Mesothelial cell of epicardium (in vitro differentiated cells): Measurements from ENCODE around the gene SCTR. TPM values are rescaled to one million over a fixed set of nuclear protein-coding genes. Genes with fewer than 3 reads are reported as not detected.

ENCODE experiments used
- DNase-seq, 2 experiments: peaks; one replicate each; pipeline ENCODE4 v3.0.0; 2021; ENCODE audit warnings: low spot score in 2 of 2; ENCODE audit not compliant: unreplicated experiment in 2 of 2
- H3K27ac Mint-ChIP-seq: 2 replicates; pipeline ENCODE4 v1.8.0; 2021; ENCODE audit warnings: mixed read lengths
- H3K27me3 Mint-ChIP-seq: 2 replicates; pipeline ENCODE4 v1.8.0; 2021; ENCODE audit warnings: low read depth, mixed read lengths
- H3K36me3 Mint-ChIP-seq: 2 replicates; pipeline ENCODE4 v1.8.0; 2021; ENCODE audit warnings: mixed read lengths
- H3K4me1 Mint-ChIP-seq: 2 replicates; pipeline ENCODE4 v1.8.0; 2021; ENCODE audit warnings: mixed read lengths
- H3K4me3 Mint-ChIP-seq: 2 replicates; pipeline ENCODE4 v1.8.0; 2021; ENCODE audit warnings: mild to moderate bottlenecking, moderate library complexity, mixed read lengths
- H3K9me3 Mint-ChIP-seq: 2 replicates; pipeline ENCODE4 v1.8.0; 2021; ENCODE audit warnings: mixed read lengths
- total RNA-seq: library from RNA; stranded (reverse); gene quantifications from 3 replicates; pipeline ENCODE4 v1.2.1, GENCODE V29; 2021
- TF ChIP-seq, protein P1 (sequence below): fragments of 200-600 bp; sonication (generic); IDR thresholded peaks from one replicate; pipeline ENCODE4 v1.5.0; 2021; ENCODE audit warnings: antibody characterized with exemption; ENCODE audit not compliant: unreplicated experiment

The SCTR gene
- total RNA-seq, 1 donor from 2014 or later, result 1.3 TPM

DNA sequence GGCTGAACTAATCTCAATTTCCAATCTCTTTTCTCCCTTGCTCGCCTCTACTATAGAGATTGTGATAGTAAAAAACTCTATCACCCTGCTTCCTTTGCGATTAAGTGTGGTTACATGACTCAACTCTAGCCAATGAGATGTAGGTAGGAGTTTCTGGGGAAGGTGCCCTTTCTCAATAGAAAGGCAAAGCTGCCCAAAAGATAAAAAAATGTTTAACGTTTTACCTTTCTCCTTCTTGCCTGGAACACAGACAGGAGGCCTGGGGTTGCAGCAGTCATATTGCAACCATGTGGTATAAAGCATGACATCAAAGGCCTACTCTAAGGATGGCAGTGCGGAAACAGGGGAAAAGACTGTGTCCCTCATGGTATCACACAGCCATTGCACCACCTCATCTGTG lies 61.1 kb downstream of the SCTR start:
- Mint-ChIP-seq H3K9me3 (no peaks in the 10 kb centered on the region), H3K36me3 (no peaks in the 10 kb centered on the region), H3K27me3 (no peaks in the 10 kb centered on the region), H3K4me1 (peaks cover 2% of the 10 kb centered on the region), H3K27ac (no peak overlapping the region), H3K4me3 (no peak overlapping the region)
- TF ChIP-seq, protein P1, sequence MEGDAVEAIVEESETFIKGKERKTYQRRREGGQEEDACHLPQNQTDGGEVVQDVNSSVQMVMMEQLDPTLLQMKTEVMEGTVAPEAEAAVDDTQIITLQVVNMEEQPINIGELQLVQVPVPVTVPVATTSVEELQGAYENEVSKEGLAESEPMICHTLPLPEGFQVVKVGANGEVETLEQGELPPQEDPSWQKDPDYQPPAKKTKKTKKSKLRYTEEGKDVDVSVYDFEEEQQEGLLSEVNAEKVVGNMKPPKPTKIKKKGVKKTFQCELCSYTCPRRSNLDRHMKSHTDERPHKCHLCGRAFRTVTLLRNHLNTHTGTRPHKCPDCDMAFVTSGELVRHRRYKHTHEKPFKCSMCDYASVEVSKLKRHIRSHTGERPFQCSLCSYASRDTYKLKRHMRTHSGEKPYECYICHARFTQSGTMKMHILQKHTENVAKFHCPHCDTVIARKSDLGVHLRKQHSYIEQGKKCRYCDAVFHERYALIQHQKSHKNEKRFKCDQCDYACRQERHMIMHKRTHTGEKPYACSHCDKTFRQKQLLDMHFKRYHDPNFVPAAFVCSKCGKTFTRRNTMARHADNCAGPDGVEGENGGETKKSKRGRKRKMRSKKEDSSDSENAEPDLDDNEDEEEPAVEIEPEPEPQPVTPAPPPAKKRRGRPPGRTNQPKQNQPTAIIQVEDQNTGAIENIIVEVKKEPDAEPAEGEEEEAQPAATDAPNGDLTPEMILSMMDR, result no peak
- no peak for DNase-seq

DNA sequence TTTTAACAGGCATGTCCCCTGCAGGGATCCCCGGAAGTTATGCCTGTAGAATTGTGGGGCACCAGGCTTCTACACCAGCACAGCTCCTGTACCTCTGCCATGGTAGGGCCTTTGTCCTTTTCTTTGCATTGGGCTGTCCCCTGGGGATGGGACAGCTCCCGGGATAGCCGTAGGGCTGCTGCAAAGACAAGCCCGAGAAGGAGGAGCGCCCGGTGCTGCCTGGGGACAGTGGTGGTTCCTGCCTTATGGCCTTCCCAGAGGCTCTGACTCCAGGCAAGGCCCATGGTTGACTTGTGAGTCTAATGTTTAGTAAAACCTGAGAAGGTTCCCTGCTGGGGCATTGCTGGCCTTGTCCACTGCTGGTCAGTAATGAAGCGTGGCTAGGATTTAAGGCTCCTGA lies 61.7 kb downstream of the SCTR start:
- TF ChIP-seq, protein P1, result no peak
- no peaks in the 10 kb centered on the region for H3K27me3 Mint-ChIP-seq
- no peak overlapping the region for H3K4me3 Mint-ChIP-seq
- peaks cover 2% of the 10 kb centered on the region for H3K4me1 Mint-ChIP-seq
- no peaks in the 10 kb centered on the region for H3K36me3 Mint-ChIP-seq
- DNase-seq, result no peak
- no peaks in the 10 kb centered on the region for H3K9me3 Mint-ChIP-seq
- no peak overlapping the region for H3K27ac Mint-ChIP-seq

DNA sequence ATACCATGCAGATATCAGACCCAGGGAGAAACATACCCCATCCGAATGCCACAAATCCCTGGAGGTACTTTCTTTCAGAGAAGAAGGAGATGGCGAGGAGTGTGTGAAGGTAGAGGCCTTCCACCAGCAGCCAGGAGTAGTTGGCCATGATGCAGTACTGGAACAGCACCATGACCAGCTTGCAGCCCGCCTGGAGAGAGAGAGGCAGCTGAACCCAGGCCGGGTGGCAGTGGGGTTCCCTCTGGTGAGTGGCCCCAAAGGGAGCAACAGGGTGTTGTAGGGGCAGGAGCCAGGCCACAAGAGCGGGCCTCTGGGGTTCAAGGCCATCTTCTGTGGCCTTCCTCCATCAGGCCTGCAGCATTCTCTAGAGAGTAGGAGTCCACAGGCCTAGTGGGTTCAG lies 62.5 kb downstream of the SCTR start:
- DNase-seq, result no peak
- Mint-ChIP-seq H3K27me3 (no peaks in the 10 kb centered on the region), H3K4me3 (no peak overlapping the region), H3K4me1 (peaks cover 2% of the 10 kb centered on the region), H3K27ac (no peak overlapping the region), H3K9me3 (no peaks in the 10 kb centered on the region), H3K36me3 (no peaks in the 10 kb centered on the region)
- TF ChIP-seq, protein P1, result no peak

DNA sequence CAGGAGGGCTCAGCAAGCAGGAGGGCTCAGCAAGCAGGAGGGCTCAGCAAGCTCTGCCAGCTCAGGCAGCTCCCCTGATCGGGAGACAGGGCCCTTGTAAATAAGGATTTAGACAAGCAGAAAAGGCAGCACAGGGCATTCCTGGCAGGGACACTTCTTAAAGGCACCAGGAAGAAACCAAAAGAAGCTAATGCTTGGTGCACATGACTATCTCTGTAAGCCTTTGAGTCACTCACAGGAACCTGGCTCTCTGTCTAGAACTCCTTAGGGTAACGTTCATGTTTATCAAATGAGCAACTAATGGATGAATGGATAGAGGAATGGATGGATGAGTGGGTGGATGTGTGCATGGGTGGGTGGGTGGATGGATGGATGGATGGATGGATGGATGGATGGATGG lies 64.2 kb downstream of the SCTR start:
- no peaks in the 10 kb centered on the region for H3K36me3 Mint-ChIP-seq
- no peak overlapping the region for H3K4me3 Mint-ChIP-seq
- H3K27me3 Mint-ChIP-seq, result no peaks in the 10 kb centered on the region
- peaks cover 2% of the 10 kb centered on the region for H3K4me1 Mint-ChIP-seq
- H3K27ac Mint-ChIP-seq, result no peak overlapping the region
- H3K9me3 Mint-ChIP-seq, result peaks cover 6% of the 10 kb centered on the region
- TF ChIP-seq, protein P1, result no peak
- DNase-seq, result no peak

DNA sequence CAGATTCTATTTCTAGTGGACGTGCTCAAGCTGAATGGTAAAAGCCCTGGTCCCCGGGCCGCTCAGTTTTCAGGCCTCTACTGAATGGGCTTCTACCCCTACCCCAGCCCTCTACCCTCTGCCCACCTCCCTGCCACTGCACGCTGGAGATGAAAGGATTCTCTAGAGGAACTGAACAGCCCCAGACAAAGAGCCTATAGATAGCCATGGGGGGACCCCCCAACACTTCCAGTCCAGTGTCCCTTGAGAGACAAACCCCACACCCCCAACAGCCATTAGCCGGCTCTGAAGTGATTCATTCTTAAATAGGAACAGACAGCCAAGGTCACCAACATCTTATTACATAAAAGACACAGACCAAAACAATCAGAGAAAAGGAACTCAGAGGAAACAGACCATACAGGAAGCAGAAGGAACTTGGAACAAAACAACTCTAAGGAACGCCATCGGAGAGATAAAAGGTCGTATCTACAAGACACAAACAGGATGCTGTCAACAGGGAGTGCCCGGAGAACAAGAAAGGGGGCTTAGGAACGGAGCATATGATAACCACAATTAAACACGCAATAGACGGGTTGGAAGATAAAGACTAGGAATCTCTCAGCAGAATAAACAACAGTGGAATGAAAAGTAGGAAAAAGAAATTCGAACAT lies 69.1 kb downstream of the SCTR start:
- peaks cover 6% of the 10 kb centered on the region for H3K9me3 Mint-ChIP-seq
- no peak overlapping the region for H3K27ac Mint-ChIP-seq
- peaks cover 2% of the 10 kb centered on the region for H3K4me1 Mint-ChIP-seq
- no peaks in the 10 kb centered on the region for H3K36me3 Mint-ChIP-seq
- no peak overlapping the region for H3K4me3 Mint-ChIP-seq
- TF ChIP-seq, protein P1, result no peak
- H3K27me3 Mint-ChIP-seq, result peaks cover 2% of the 10 kb centered on the region
- no peak for DNase-seq
